Renal pelvis (tissue), 4 donors: ENCODE measurements around the gene MLF2. TPM values are rescaled to one million over a fixed set of nuclear protein-coding genes. Genes with fewer than 3 reads are reported as not detected.
"Not testable (repeated sequence)": the region's sequence is repeated elsewhere in the genome, so short reads cannot be mapped to it uniquely, and the experiment has no call there.

Experiments
- DNase-seq: peaks from one replicate; pipeline ENCODE4 v3.0.0-alpha.2; 2013
- polyA plus RNA-seq, 3 donors: library from polyadenylated mRNA; unstranded; fragments of 120-200 nt; gene quantifications; one replicate each; pipeline ENCODE4 v1.2.1, GENCODE V29; 2013; ENCODE audit not compliant: insufficient read length in 3 of 3

The MLF2 gene
- polyA plus RNA-seq, 3 donors: 213 to 247 (median 244) TPM

- DNase-seq: no peak
Measured at GRCh38 chr12:6767353-6768319, 14.7 kb upstream of the MLF2 start.

DNA sequence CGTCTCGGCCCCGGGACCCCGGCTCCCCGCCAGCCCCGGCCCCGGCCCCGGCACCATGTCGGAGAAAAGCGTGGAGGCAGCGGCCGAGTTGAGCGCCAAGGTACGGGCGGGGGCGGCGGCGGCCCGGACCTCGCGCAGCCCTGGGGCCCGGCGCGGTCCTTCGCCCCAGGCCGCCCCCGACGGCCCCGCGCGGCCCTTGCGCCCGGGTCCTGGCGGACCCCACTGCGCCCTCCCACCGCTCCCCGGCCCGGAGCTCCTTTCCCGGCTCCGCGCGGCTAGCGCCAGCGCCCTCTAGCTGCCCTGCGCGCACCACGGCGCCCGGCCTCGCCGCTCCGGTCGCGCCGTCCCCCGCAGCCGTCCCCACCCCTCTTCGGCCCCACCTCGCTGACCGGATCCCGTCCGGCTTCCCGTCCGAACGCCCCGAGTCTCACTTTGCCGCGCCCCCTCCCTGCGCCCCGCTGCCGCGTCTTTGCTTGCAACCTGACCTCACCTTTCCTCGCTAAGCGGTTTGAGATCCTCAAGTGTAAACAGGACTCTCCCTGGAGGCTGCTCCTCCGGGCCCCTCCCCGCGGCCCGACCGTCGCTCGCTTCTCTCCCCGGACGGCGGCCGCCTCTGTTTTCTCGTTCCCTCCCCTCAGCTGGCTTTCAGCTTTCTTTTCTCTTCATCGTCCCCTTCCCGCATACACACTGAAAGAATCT is 13.9 kb upstream of the MLF2 start:
- peak; percentile 81 for DNase-seq

DNA sequence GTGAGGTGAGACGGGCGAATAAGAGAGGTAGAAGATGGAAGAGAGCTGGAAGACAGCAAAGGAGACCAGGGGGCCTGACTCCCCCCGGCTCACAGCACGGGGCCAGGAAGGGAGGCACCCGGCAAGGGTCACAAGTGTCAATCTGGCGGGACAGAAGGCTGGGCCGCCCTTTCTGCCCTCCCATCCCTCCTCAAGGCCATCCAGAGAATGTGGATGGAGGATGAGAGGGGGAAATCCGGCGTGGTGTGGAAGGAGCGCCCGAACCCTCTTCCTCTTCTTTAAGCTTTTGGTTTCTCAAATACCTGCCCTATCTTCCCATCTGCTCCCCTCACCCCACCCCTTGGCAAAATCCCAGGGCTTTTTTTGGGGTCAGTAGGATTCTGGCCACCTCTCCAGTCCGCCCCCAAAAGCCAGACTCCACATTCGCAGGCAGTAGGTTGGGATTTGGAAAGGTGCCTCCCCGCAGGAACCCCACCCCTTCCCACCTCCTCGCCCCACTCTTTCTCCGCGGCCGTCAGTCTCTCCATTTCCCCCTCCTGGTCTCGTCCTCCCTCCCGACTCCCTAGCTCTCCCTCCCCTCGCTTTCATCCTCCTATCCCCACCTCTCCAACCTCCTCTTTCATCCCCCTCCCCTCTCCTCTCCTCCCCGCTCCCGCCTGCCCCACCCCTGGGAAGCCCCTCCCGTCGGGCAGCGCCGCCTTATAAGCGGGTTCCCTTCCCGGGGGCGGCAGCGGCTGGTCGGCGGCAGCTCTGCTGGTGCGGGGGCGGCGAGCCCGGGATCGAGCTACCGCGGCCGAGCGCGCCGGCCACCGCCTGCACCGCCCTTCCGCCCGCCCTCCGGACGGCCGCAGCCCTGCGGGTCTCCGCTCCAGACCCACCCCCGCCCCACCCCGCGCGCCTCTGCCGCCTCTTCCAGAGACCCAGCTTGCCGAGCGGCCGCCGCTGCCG is 13.0 kb upstream of the MLF2 start, which contains the start of gene PTMS:
Gene PTMS, plus strand, starts transcription at position 730 of the 948 bp plus-strand sequence. CDS start 343 bp downstream, outside the sequence.
- peak; percentile 91 for DNase-seq

GRCh38 chr12:6765048-6765633 is 12.2 kb upstream of the MLF2 start:
- no peak for DNase-seq

GRCh38 chr12:6764011-6764828 is 11.3 kb upstream of the MLF2 start:
- peak; percentile 99 for DNase-seq

DNA sequence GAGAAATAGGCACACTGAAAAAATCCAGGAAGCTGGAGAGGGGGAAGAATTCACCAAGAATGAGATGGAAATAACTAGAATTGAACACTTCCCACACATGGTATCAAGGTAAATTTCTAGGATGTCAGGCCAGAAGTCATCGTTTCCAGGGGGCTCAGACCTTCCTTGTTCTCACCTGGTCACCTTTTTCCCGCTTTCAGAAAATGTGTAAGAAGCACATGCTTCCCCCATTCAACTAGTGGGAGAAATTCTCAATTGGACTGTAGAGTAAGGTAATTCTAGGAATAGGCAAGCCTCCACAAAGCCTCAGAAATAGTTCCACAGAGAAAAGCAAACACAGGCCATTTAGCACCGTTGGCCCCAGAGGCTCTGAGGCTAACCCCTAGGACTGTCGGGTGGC is 10.4 kb upstream of the MLF2 start:
- DNase-seq: no peak

DNA sequence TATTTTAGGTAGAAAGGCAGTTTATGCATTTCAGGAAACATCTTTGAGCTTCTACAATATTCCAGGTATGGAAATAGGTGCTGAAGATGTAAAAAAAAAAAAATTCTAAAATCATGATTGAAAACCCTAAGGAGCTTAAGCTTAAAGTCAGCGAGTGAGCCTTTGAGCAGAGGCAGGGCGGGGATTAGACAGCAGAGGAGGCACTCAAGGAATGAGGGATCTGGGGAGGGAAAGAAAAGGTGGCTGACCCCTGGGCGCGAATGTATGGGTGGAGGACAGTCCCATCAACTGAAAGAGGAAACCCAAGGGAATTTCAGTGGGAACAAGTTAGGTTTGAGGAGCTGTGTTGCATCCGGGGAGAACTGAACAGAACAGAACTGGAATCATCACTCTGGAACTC is 6.8 kb upstream of the MLF2 start:
- no peak for DNase-seq

DNA sequence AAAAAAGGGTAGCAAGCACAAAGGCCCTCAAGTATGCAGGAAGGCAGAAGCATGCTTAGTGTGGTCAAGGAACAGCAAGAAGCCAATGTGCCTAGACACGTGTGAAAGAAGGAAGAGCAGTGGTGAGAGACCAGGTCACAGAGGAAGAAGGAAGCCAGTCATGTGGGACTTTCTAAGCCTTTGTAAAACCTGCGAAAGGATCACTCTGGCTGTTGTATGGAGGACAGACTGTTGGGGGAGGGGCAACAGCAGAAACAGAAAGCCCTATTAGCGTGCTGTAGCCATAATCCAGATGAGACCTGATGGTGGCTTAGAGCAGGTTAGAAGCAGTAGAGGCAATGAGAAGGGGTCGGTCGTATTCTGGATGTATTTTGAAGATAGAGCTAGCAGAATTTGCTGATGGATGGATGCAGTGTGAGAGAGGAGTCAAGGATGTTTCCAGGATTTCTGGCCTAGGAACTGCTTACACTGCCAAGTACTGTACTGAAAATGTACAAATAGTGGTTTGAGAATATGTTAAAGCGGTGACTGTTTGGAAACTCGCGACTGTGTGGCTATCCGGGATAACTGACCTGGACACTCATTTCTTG is 5.7 kb upstream of the MLF2 start:
- no peak for DNase-seq

GRCh38 chr12:6757028-6757690 is 4.2 kb upstream of the MLF2 start:
- DNase-seq: no peak

DNA sequence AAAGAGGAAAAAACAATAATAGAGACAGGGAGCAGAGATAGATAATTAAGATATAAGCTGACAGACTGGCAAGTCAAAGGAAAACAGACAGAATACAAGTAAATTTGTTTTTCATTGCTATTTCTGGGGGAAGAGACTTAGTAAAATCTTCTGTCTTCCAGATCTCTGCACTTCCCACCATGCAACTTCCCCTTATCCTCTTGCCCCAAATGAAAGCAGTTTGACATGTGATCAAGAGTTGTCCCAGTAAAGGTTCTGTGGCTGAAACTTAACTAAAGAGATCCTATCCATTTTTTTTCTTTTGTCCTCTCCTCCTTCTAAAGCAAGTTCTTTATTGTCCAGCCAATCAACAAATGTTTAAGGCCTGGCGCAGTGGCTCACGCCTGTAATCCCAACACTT is 1.5 kb upstream of the MLF2 start:
- no peak for DNase-seq

DNA sequence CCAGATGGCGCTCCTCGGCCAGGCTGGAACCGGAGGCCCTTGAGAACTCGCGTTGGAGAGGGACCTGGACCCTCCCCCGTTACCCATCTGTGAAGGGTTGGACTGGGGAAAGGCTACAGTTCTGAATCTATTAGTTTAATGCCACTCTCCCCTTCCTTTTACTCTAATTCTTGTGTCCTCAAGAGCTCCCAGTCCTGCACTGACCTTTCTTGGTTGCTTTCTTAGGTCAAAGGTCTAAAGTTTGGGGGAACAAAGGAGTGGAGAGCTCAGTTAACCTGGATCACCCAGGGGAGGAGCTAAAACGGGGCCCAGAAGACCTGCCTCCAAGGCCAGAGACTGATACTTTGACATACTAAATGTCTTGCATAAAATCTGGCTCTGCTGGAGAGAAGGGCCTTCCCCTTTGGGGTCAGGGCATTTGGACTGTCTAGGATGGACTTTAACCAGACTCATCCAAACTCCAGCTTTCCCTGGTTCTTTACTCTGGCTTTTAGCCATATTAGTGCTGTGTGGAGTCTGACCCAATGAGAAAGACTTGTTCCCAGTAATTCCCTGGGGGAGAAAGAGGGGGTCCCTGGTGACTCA is 923 bp upstream of the MLF2 start:
- DNase-seq: no peak

- no peak for DNase-seq
Measured at GRCh38 chr12:6752167-6752920, 597 bp downstream of the MLF2 start.

DNA sequence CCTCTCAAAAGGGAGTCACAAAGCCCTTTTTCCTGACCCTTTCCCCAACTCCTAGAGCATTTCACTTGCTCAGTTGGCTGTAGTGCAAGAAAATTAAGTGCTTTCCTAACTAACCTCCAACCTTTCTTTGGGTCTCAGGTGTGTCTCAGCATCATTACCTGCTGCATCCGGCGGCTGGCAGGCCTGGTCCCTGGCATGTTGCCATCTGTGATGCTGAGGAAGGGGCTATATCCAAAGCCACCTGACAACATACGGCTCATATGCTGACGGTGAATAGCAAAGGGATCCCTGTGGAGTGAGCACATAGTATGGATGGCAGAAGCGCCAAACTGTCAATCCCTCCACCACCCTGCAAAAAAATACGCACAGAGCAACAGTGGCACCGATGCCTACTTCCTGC is 1.2 kb downstream of the MLF2 start:
- DNase-seq: no peak

- no peak for DNase-seq
Measured at GRCh38 chr12:6750506-6750905, 2.4 kb downstream of the MLF2 start.

GRCh38 chr12:6748761-6749160 is 4.2 kb downstream of the MLF2 start:
- no peak for DNase-seq

DNA sequence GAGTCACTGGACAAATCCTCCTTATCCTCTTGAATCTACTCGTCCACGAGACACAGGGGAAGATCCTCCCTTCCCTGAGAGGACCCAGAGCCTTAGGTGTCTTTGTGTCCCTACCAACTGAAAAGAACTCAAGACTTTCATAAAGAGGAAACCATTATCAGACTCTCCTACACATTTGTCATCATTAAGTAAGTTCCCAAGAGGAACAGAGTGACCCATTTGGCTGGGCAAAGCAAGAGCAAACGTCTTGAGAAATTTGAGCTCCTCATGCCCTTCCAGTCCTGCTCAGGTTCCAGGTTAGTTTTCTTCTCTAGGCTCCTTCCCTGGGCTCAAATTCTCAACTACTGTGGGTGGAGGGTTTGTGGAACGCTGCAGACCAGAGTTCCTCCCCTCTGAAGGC is 5.7 kb downstream of the MLF2 start:
- no peak for DNase-seq

- no peak for DNase-seq
Measured at GRCh38 chr12:6745741-6746525, 7.0 kb downstream of the MLF2 start.

- DNase-seq: not testable (repeated sequence)
Measured at GRCh38 chr12:6743300-6743699, 9.6 kb downstream of the MLF2 start.
